Choroid plexus epithelial cell (primary cell): ENCODE measurements around the gene IL17RC.

ENCODE experiments used
- DNase-seq: peaks from one replicate; pipeline ENCODE4 v3.0.0-alpha.2; 2010; ENCODE audit warnings: low read depth
- H3K4me3 ChIP-seq: 2 replicates; pipeline ENCODE4 v1.5.1; 2011; ENCODE audit warnings: low read depth, mild to moderate bottlenecking, control low read depth, low read length, moderate library complexity
- CTCF ChIP-seq: conservative IDR thresholded peaks from 2 replicates; pipeline ENCODE4 v1.5.1; 2011; ENCODE audit warnings: low read depth, mild to moderate bottlenecking, control low read depth, inconsistent platforms, low read length, moderate library complexity

The IL17RC gene

GRCh38 chr3:9955611-9956352 lies 38.9 kb downstream of the IL17RC start:
- no peak overlapping the region for H3K4me3 ChIP-seq
- DNase-seq = no peak
- TF ChIP-seq CTCF = no peak

- DNase-seq = peak; percentile 59
- H3K4me3 ChIP-seq = no peak overlapping the region
- TF ChIP-seq CTCF = peak; percentile 36
Observed at GRCh38 chr3:9957214-9957613, 40.3 kb downstream of the IL17RC start.

- no peak for TF ChIP-seq CTCF
- no peak for DNase-seq
- no peak overlapping the region for H3K4me3 ChIP-seq
Observed at GRCh38 chr3:9965200-9965875, 48.4 kb downstream of the IL17RC start.

GRCh38 chr3:9966841-9967240 lies 49.9 kb downstream of the IL17RC start:
- no peak for DNase-seq
- TF ChIP-seq CTCF = no peak

GRCh38 chr3:9969632-9970019 lies 52.7 kb downstream of the IL17RC start:
- no peak for DNase-seq
- TF ChIP-seq CTCF = no peak
- no peak overlapping the region for H3K4me3 ChIP-seq

More at GRCh38 chr3:9966841-9967240, 49.9 kb downstream of the IL17RC start:
- no peak overlapping the region for H3K4me3 ChIP-seq

GRCh38 chr3:9970020-9970652 lies 53.2 kb downstream of the IL17RC start:
- DNase-seq = peak; percentile 75
- TF ChIP-seq CTCF = no peak

More at GRCh38 chr3:9970020-9970652, 53.2 kb downstream of the IL17RC start:
- H3K4me3 ChIP-seq = no peak overlapping the region
